CMK (cell line): Measurements from ENCODE around the gene GSDME.

Source experiments
- DNase-seq: peaks from one replicate; pipeline ENCODE4 v3.0.0-alpha.2; 2010; ENCODE audit warnings: low read depth

The GSDME gene

GRCh38 chr7:24769851-24770250 is 12.6 kb upstream of the GSDME start:
- DNase-seq, result no peak

GRCh38 chr7:24769014-24769830 is 12.0 kb upstream of the GSDME start:
- no peak for DNase-seq

GRCh38 chr7:24767878-24768569 is 10.8 kb upstream of the GSDME start:
- no peak for DNase-seq

- DNase-seq, result no peak
Measured at GRCh38 chr7:24764972-24765744, 7.9 kb upstream of the GSDME start.

- no peak for DNase-seq
Measured at GRCh38 chr7:24764011-24764410, 6.7 kb upstream of the GSDME start.

GRCh38 chr7:24763303-24763901 is 6.1 kb upstream of the GSDME start:
- no peak for DNase-seq

- no peak for DNase-seq
Measured at GRCh38 chr7:24762771-24763170, 5.5 kb upstream of the GSDME start.

GRCh38 chr7:24760968-24761367 is 3.7 kb upstream of the GSDME start:
- no peak for DNase-seq

- no peak for DNase-seq
Measured at GRCh38 chr7:24756545-24757352, 515 bp downstream of the GSDME start.

- DNase-seq, result no peak
Measured at GRCh38 chr7:24755541-24756407, 1.5 kb downstream of the GSDME start.

- no peak for DNase-seq
Measured at GRCh38 chr7:24754906-24755506, 2.3 kb downstream of the GSDME start.

GRCh38 chr7:24752073-24752800 is 5.0 kb downstream of the GSDME start:
- no peak for DNase-seq

GRCh38 chr7:24751484-24751883 is 5.8 kb downstream of the GSDME start:
- DNase-seq, result no peak

- DNase-seq, result no peak
Measured at GRCh38 chr7:24750441-24751055, 6.7 kb downstream of the GSDME start.

- no peak for DNase-seq
Measured at GRCh38 chr7:24748521-24748920, 8.7 kb downstream of the GSDME start.

- no peak for DNase-seq
Measured at GRCh38 chr7:24745355-24745754, 11.9 kb downstream of the GSDME start.

GRCh38 chr7:24743471-24743870 is 13.8 kb downstream of the GSDME start:
- no peak for DNase-seq

- no peak for DNase-seq
Measured at GRCh38 chr7:24742506-24743162, 14.6 kb downstream of the GSDME start.
